Left kidney (tissue), 2 donors: Measurements from ENCODE around the gene PEX14. TPM values are rescaled to one million over a fixed set of nuclear protein-coding genes. Genes with fewer than 3 reads are reported as not detected.

ENCODE experiments used
- DNase-seq: peaks from one replicate; pipeline ENCODE4 v3.0.0-alpha.2; 2013
- polyA plus RNA-seq: library from polyadenylated mRNA; unstranded; fragments of 120-200 nt; gene quantifications from one replicate; pipeline ENCODE4 v1.2.1, GENCODE V29; 2013; ENCODE audit not compliant: insufficient read length

Gene PEX14
- polyA plus RNA-seq, 1 donor: 18.6 TPM

DNA sequence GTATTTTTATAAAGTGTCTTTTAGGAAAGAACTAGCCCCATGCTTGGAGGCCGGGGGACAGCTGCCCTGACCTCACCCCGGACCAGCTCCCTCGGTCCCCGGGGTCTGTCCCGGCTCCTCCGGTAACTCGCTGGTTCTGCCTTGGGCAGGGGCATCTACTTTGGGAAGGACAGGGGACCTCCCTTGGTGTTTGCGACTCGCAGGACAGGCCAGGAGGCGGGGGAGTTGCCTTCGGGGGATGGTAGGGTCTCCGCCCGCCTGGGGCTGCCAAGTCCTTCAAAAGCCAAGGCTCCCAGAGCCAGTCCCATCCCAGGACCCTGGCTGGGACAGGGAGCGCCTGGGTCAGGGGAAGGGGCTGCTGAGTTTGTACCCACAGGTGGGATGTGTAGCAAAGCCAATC is 157.9 kb downstream of the PEX14 start:
- DNase-seq: no peak

DNA sequence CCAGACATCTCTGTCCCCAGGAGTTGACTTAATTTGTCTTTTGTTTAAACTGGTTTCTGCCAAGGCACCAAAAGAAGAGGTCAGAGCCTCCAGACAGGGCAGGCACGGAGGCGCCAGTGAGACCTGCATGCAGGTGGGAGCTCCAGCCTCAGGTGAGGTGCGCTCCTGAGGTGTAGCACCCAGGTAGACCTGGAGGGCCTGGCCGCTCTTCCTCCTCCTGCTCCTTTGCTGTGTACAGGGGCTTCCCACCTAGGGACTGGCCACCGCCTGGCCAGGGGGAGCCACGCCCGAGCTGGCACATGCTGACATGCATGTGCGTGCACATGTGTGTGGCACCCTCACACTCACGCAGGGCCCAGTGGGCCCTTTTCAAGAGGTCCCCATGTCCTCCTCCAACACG is 158.7 kb downstream of the PEX14 start:
- no peak for DNase-seq

GRCh38 chr1:10634075-10634427 is 159.3 kb downstream of the PEX14 start:
- no peak for DNase-seq

- DNase-seq: no peak
Measured at GRCh38 chr1:10634428-10635084, 159.8 kb downstream of the PEX14 start.

DNA sequence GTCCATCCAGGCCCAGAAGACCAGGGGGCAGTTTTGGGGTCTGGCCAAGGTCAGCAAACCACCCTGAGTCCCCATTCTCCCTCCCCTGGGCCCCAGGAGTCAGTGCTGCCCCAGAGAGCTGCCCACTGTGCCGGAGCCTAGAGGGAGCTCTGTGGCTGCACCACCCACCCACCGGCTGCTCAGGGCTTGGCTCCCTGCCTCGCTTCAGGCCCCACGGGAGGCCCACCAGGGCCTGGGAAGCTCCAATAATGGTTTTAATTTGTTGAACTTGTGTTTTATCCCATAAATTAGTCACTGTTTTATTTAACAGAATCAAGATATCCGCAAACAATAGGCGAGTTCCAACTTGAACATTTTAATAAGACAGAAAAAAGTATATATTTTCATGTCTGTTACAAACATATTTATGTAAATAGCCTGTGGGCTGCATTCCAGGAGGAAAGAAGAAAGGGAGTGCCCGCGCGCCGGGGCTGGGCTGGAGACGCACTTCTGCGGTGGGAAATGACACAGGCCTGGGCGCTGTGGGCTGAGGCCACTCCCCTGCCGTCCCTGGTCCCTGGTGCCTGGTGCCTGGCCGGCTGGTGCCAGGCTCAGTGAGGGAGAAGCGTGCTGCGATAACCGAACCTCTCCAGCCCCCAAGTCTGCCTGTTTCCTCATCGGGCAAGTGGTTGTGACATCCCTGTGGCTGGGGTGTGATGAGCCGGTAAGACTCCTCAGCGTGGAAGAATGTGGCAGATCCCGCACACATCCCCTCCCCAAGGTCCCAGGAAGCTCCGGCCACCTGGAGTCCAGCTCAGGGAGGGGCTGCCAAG is 160.5 kb downstream of the PEX14 start:
- no peak for DNase-seq

- no peak for DNase-seq
Measured at GRCh38 chr1:10635992-10636391, 161.2 kb downstream of the PEX14 start.

DNA sequence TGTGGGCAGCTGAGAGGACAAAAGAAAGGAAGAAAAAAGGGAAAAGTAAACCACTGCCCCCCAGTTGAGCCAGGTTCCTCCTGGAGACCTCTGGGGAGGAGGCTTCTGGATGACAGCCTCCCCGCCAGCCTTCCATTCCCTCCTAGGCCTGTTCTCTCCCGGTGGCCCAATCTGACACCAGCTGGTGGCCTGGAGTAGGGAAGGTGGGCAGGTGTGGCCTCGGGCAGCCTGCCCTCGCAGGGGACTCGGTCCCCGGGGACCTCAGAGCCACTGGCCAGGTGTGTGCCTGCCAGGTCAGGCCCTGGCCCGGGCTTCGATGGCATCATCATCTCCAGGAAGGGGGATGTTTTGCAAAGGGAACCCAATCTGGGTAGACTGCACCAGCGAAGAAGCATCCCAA is 162.7 kb downstream of the PEX14 start:
- no peak for DNase-seq

- no peak for DNase-seq
Measured at GRCh38 chr1:10637834-10638558, 163.2 kb downstream of the PEX14 start.

DNA sequence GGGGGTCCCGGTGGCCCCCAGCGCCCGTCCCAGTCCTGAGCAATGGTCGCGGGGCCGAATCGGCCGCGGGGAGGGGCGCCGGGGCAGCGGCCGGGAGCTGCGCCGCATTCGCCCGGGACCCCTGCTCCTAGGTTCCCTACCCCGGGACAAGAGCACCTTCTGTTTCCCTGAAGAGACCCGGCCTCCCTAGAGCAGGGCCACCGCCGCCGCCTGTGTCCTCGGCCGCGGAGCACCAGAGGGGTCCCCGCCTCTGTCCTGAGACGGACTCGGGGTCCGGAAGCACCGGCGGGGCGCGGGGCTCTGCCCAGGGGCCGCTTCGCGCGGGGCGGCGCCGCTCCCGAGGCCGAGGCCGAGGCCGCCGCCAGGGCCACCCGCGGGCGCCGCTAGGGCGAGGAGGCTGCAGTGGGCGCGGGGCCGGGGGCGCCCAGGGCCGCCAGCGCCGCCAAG is 163.8 kb downstream of the PEX14 start:
- no peak for DNase-seq

- no peak for DNase-seq
Measured at GRCh38 chr1:10639011-10639774, 164.4 kb downstream of the PEX14 start.

GRCh38 chr1:10639775-10640578 is 165.2 kb downstream of the PEX14 start:
- no peak for DNase-seq

DNA sequence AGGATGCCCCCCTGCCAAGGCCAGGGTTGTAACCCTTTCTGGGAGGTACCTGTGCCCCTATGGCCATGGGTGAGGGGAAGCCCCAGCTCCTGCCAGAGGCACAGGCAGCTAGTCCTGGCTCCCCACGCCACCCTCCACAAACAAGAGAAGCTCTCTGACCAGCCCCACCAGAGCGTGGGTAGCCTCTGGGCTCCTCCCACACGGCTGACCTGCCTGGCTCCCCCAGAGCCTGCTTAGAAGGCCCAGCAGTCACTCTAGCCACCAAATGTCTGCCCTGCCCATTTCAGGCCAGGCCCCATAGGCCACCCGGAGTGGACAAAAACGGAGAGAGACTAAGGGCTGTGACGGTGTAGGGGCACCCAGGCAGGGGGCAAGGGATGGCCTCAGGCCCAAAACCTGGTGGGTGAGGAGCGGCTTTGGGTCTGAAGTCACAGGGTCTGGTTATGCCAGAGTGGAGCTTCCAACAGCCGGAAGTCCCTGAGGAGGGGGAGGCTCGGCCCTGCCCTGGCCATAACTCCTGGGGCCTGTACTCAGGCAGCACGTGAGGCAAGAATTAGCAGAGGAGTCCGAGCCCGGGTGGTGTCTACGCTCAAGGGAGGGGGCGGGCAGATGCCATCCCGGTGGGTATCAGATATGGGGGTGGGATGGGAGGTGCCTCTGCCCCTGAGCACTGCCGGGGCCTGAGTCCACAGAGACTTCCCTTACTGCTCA is 166.2 kb downstream of the PEX14 start:
- no peak for DNase-seq

GRCh38 chr1:10641976-10642375 is 167.2 kb downstream of the PEX14 start:
- DNase-seq: no peak

DNA sequence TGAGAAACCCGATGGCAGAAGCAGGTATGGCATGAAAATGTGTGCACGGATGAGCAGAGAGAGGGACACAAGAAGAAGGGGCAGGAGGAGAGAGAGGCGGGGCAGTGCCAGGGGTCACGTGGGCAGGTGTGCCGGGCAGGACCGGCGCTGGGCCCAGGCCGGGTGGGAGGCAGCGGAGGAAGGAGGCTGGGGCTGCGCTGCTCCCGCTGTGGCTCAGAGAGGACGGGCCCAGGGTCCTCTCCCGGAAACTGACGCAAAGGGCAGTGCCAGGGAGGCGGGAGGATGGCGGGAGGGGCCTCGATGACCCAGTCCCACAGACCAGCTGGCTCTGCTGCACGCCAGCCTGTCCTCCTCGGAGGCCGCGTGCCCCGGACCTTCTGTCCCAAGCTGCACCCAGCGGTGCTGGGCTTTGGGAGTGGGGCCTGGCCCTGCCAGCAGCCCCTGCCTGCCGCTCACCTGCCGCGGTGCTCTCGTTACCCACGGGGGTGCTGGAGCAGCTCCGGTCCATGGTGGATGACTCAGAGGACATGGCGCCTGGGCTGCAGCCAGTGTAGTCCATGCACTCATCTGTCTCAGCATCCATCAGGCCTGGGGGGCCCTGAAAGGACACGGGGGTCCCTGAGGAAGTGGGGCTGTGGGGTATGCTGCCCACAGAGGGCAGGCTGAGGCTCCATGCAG is 167.8 kb downstream of the PEX14 start:
- no peak for DNase-seq

GRCh38 chr1:10643607-10644306 is 169.0 kb downstream of the PEX14 start:
- no peak for DNase-seq

- DNase-seq: no peak
Measured at GRCh38 chr1:10644307-10645128, 169.8 kb downstream of the PEX14 start.

DNA sequence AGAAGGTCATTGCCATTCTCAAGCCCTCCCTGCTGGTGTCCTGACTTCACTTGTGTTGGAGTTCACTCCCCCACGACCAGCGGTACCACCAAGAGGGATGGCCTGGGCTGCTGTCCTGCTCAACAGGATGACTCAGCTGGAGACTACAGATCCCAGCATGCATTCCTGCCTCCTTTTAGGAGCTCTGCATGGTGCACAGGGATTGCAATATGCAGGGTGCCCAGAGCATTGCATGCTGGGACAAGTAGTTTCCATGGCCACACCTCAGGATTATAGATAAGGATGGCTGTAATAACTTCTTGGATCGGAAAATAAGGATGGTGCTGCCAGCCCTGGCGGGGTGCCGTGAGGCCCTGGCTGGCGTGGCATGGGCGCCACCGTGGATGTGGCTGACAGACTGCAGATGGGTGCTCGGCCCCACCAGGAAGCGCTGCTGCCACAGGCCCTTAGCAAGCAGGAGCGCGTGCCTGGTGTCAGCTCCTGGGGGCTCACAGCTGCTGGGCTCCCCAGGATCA is 171.7 kb downstream of the PEX14 start:
- DNase-seq: no peak

DNA sequence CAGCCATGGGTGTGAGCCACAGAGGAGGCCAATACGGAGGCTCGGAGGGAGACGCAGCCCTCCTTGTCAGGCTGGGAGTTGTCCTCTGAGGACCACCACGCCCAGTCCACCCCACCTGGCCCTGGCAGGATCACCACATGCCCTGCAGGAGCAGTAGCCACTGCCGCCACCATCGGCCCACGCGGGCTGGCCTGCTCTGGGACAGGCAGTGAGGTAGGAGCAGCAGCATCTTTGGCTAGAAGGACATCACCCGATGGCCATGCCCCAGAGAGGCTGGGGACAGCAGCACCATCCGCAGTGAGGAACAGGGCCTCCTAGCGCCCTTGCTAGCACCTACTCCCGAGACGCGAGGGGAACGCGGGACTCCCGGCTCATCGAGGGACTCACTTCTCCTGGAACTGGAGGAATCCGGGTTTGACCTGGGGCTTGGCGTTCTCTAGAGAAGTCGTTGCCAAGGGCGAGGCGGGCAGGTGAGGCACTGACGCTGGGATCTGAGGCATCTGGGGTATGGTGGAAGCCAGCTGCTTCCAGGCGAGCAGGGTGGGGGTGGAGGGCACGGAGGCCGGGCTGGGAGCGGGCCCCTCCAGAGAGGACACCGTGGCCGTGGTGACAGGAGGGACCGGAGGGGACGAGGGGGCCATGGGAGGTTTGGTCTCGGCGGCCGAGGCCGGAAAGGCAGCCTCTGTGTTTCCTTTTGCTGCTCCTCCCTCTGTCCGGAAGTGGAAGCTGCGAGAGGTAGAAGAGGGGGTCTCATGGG is 172.8 kb downstream of the PEX14 start:
- no peak for DNase-seq
